ENCODE measurements around the gene GPR26. TPM values are rescaled to one million over a fixed set of nuclear protein-coding genes. Genes with fewer than 3 reads are reported as not detected.

The GPR26 gene
- total RNA-seq, 4 donors from 2014 or later, result not detected

GRCh38 chr10:123687758-123688157 lies 21.6 kb downstream of the GPR26 start:
- no peak overlapping the region for H3K27ac ChIP-seq (replicated peaks in 1 of 4)

GRCh38 chr10:123689880-123690279 lies 23.7 kb downstream of the GPR26 start:
- Histone ChIP-seq H3K27me3 (no peaks in the 10 kb centered on the region), H3K4me1 (no peaks in the 10 kb centered on the region), H3K4me3 (no peak overlapping the region), H3K36me3 (no peaks in the 10 kb centered on the region), H3K9me3 (no peaks in the 10 kb centered on the region), H3K27ac (replicated peaks in 1 of 4) (no peak overlapping the region)
- intact Hi-C loops (cut with DNase I), result no loop called here
- WGBS, result 86% methylated on average over 2 of the region's 2 CpGs
- DNase-seq (ENCODE audit: extremely low spot score), result no peak
- TF ChIP-seq CTCF (IDR thresholded peaks at IDR 0.05) (no peak), POLR2A (IDR thresholded peaks at IDR 0.05; ENCODE audit: low read depth) (no peak), EP300 (IDR thresholded peaks at IDR 0.05) (no peak), POLR2AphosphoS5 (IDR thresholded peaks at IDR 0.05) (no peak)

More at GRCh38 chr10:123687758-123688157, 21.6 kb downstream of the GPR26 start:
- intact Hi-C loops (cut with DNase I), result no loop called here
- Histone ChIP-seq H3K36me3 (no peaks in the 10 kb centered on the region), H3K9me3 (no peaks in the 10 kb centered on the region), H3K4me1 (no peaks in the 10 kb centered on the region), H3K4me3 (no peak overlapping the region), H3K27me3 (peaks cover 0 to 10% (median 0%) of the 10 kb centered on the region in 4 donors)
- TF ChIP-seq POLR2A (IDR thresholded peaks at IDR 0.05; ENCODE audit: low read depth) (no peak), POLR2AphosphoS5 (IDR thresholded peaks at IDR 0.05) (no peak), EP300 (IDR thresholded peaks at IDR 0.05) (no peak), CTCF (IDR thresholded peaks at IDR 0.05) (no peak)
- no peak for DNase-seq (ENCODE audit: extremely low spot score)
- 70% methylated on average over 10 of the region's 13 CpGs for WGBS

DNA sequence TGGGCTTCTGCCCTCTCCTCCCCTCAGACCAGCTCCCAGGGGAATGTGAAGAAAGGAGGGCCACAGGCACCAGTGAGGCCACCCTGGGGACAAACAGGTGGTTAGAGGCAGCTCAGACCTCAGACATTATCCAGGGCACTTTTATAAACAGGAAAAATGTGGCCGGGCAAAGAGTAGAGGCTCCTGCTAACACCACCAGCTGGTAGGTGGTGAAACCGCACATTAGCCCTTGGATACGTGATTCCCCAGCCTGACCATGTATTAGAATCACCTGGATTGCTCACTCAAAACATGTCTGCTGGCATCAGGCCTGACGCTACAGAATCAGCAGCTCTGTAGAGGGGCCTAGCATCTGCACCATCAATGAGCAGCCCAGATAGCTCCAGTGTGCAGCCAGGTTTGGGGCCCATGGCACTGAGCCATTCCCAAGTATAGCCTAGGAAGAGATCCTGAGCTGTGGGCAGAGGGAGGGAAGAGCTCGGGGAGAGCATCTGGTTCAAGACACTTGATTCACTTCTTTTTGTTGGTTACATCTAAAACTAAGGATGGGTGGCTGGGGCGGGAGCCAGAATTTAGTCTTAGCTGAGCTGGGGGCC lies 37.1 kb downstream of the GPR26 start:
- 88% methylated on average over 4 of the region's 6 CpGs for WGBS
- peaks cover 0 to 5% (median 0%) of the 10 kb centered on the region in 4 donors for H3K36me3 ChIP-seq
- intact Hi-C loops (cut with DNase I), result no loop called here
- H3K9me3 ChIP-seq, result no peaks in the 10 kb centered on the region
- TF ChIP-seq POLR2A (IDR thresholded peaks at IDR 0.05; ENCODE audit: low read depth) (no peak), CTCF (IDR thresholded peaks at IDR 0.05) (no peak), EP300 (IDR thresholded peaks at IDR 0.05) (no peak), POLR2AphosphoS5 (IDR thresholded peaks at IDR 0.05) (no peak)
- H3K27me3 ChIP-seq, result no peaks in the 10 kb centered on the region
- H3K4me3 ChIP-seq, result no peak overlapping the region
- H3K27ac ChIP-seq (replicated peaks in 1 of 4), result no peak overlapping the region
- no peak for DNase-seq (ENCODE audit: extremely low spot score)
- no peaks in the 10 kb centered on the region for H3K4me1 ChIP-seq

DNA sequence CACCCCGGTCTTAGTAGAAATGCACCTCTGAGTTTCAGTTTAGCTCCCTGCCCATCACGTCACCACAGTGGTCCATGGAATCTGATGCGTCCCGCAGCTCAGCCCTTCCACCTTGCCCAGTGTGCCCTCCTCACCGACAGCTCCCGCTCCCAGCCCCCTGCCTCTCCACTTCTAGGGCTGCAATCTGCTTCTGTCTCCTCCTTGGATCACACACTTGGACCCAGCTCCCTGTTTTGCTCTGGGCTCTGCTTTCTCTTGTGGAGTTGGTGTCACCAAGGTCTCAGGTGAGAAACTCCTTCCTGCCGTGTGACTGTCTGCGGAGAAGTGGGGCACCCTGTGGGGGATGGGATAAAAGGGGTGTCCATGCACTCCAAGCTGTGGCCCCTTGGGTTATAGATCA lies 37.9 kb downstream of the GPR26 start:
- Histone ChIP-seq H3K27me3 (no peaks in the 10 kb centered on the region), H3K4me1 (no peaks in the 10 kb centered on the region), H3K27ac (replicated peaks in 1 of 4) (no peak overlapping the region), H3K36me3 (peaks cover 0 to 5% (median 0%) of the 10 kb centered on the region in 4 donors), H3K4me3 (no peak overlapping the region), H3K9me3 (no peaks in the 10 kb centered on the region)
- no peak for TF ChIP-seq CTCF (IDR thresholded peaks at IDR 0.05)
- no peak for TF ChIP-seq POLR2A (IDR thresholded peaks at IDR 0.05; ENCODE audit: low read depth)
- no peak for TF ChIP-seq EP300 (IDR thresholded peaks at IDR 0.05)
- TF ChIP-seq POLR2AphosphoS5 (IDR thresholded peaks at IDR 0.05), result no peak
- WGBS, result 92% methylated on average over 8 of the region's 8 CpGs
- intact Hi-C loops (cut with DNase I), result no loop called here
- DNase-seq (ENCODE audit: extremely low spot score), result no peak

- no peaks in the 10 kb centered on the region for H3K4me1 ChIP-seq
- no peak overlapping the region for H3K4me3 ChIP-seq
- DNase-seq (ENCODE audit: extremely low spot score), result no peak
- WGBS, result 70% methylated on average over 5 of the region's 6 CpGs
- no peaks in the 10 kb centered on the region for H3K27me3 ChIP-seq
- H3K27ac ChIP-seq (replicated peaks in 1 of 4), result no peak overlapping the region
- no peak for TF ChIP-seq CTCF (IDR thresholded peaks at IDR 0.05)
- no peak for TF ChIP-seq POLR2A (IDR thresholded peaks at IDR 0.05; ENCODE audit: low read depth)
- no peak for TF ChIP-seq EP300 (IDR thresholded peaks at IDR 0.05)
- intact Hi-C loops (cut with DNase I), result no loop called here
- H3K36me3 ChIP-seq, result peaks cover 0 to 5% (median 0%) of the 10 kb centered on the region in 4 donors
- H3K9me3 ChIP-seq, result no peaks in the 10 kb centered on the region
Measured at GRCh38 chr10:123704812-123705211, 38.7 kb downstream of the GPR26 start.
